ENCODE results near the gene IL33. TPM values are rescaled to one million over a fixed set of nuclear protein-coding genes. Genes with fewer than 3 reads are reported as not detected.

Gene IL33
- total RNA-seq, 2 donors from 2014 or later: 0.33 to 0.97 TPM

GRCh38 chr9:6239048-6239461 lies 23.4 kb downstream of the IL33 start:
- H3K4me3 Mint-ChIP-seq: no peak overlapping the region
- 91 to 95% methylated on average over 4 to 5 of the region's 5 CpGs for WGBS, 2 experiments (ENCODE audit: insufficient coverage in 1 of 2, insufficient read length in 1 of 2)
- H3K4me1 Mint-ChIP-seq: peaks cover 5% of the 10 kb centered on the region
- no peak overlapping the region for H3K27ac Mint-ChIP-seq
- no peak for TF ChIP-seq CTCF (conservative IDR thresholded peaks at IDR 0.05)
- Histone ChIP-seq H3K4me3 (ENCODE audit: low read length) (peak overlapping the region; percentile 16), H3K36me3 (ENCODE audit: control insufficient read depth, insufficient read depth, low read length) (no peaks in the 10 kb centered on the region), H3K4me1 (ENCODE audit: control insufficient read depth, insufficient read depth, low read length) (no peaks in the 10 kb centered on the region), H3K9ac (ENCODE audit: extremely low read depth, low read length, poor library complexity, severe bottlenecking) (no peak overlapping the region), H3K27me3 (ENCODE audit: control insufficient read depth, insufficient read depth, low read length, poor library complexity, severe bottlenecking) (no peaks in the 10 kb centered on the region), H3K27ac (ENCODE audit: low read depth, low read length) (no peak overlapping the region), H3K9me3 (ENCODE audit: control insufficient read depth, low read length) (peaks cover 12% of the 10 kb centered on the region)
- DNase-seq: no peak
- H3K27me3 Mint-ChIP-seq (ENCODE audit: insufficient read depth): no peaks in the 10 kb centered on the region
- H3K9me3 Mint-ChIP-seq: peaks cover 20% of the 10 kb centered on the region
- peaks cover 4% of the 10 kb centered on the region for H3K36me3 Mint-ChIP-seq (ENCODE audit: low read depth)

DNA sequence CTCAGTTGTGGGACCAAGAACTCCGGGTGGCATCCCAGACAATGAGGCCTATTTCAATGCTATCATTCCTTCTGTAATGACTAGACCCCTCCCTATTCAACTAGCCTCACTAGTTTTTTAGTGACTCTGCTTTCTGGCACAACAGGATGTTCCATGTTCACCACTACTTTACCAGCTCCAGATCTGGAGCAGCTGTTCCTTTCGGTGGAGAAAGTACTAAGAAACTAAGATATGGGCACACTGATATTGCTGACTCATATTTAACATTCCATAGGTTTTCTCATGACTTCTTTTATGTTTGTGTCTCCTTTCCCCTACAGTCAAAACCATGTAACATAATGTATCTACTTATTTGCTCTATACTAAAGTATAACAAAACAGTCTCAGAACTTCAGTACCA lies 24.1 kb downstream of the IL33 start:
- TF ChIP-seq CTCF (conservative IDR thresholded peaks at IDR 0.05): no peak
- H3K27me3 ChIP-seq (ENCODE audit: control insufficient read depth, insufficient read depth, low read length, poor library complexity, severe bottlenecking): no peaks in the 10 kb centered on the region
- peaks cover 4% of the 10 kb centered on the region for H3K36me3 Mint-ChIP-seq (ENCODE audit: low read depth)
- H3K9me3 ChIP-seq (ENCODE audit: control insufficient read depth, low read length): peaks cover 12% of the 10 kb centered on the region
- no peak overlapping the region for H3K9ac ChIP-seq (ENCODE audit: extremely low read depth, low read length, poor library complexity, severe bottlenecking)
- no peaks in the 10 kb centered on the region for H3K4me1 ChIP-seq (ENCODE audit: control insufficient read depth, insufficient read depth, low read length)
- 96 to 100% methylated on average over 1 to 2 of the region's 2 CpGs for WGBS, 2 experiments (ENCODE audit: insufficient coverage in 1 of 2, insufficient read length in 1 of 2)
- no peaks in the 10 kb centered on the region for H3K27me3 Mint-ChIP-seq (ENCODE audit: insufficient read depth)
- H3K4me1 Mint-ChIP-seq: peaks cover 5% of the 10 kb centered on the region
- DNase-seq: no peak
- no peaks in the 10 kb centered on the region for H3K36me3 ChIP-seq (ENCODE audit: control insufficient read depth, insufficient read depth, low read length)
- H3K27ac ChIP-seq (ENCODE audit: low read depth, low read length): no peak overlapping the region
- H3K4me3 ChIP-seq (ENCODE audit: low read length): peak overlapping the region; percentile 16
- H3K9me3 Mint-ChIP-seq: peaks cover 20% of the 10 kb centered on the region
- no peak overlapping the region for H3K4me3 Mint-ChIP-seq
- H3K27ac Mint-ChIP-seq: no peak overlapping the region

- H3K4me1 Mint-ChIP-seq: no peaks in the 10 kb centered on the region
- no peaks in the 10 kb centered on the region for H3K4me1 ChIP-seq (ENCODE audit: control insufficient read depth, insufficient read depth, low read length)
- no peaks in the 10 kb centered on the region for H3K27me3 Mint-ChIP-seq (ENCODE audit: insufficient read depth)
- H3K36me3 Mint-ChIP-seq (ENCODE audit: low read depth): peaks cover 4% of the 10 kb centered on the region
- H3K27me3 ChIP-seq (ENCODE audit: control insufficient read depth, insufficient read depth, low read length, poor library complexity, severe bottlenecking): no peaks in the 10 kb centered on the region
- peaks cover 17% of the 10 kb centered on the region for H3K9me3 Mint-ChIP-seq
- H3K27ac ChIP-seq (ENCODE audit: low read depth, low read length): no peak overlapping the region
- H3K4me3 ChIP-seq (ENCODE audit: low read length): no peak overlapping the region
- H3K4me3 Mint-ChIP-seq: no peak overlapping the region
- H3K36me3 ChIP-seq (ENCODE audit: control insufficient read depth, insufficient read depth, low read length): no peaks in the 10 kb centered on the region
- DNase-seq: no peak
- H3K9ac ChIP-seq (ENCODE audit: extremely low read depth, low read length, poor library complexity, severe bottlenecking): no peak overlapping the region
- H3K9me3 ChIP-seq (ENCODE audit: control insufficient read depth, low read length): peaks cover 12% of the 10 kb centered on the region
- no peak for TF ChIP-seq CTCF (conservative IDR thresholded peaks at IDR 0.05)
- no peak overlapping the region for H3K27ac Mint-ChIP-seq
Observed at GRCh38 chr9:6243746-6244145, 28.1 kb downstream of the IL33 start.

All from endodermal cell (in vitro differentiated cells).